HepG2 (cell line): ENCODE measurements around the gene ANXA2. TPM values are rescaled to one million over a fixed set of nuclear protein-coding genes. Genes with fewer than 3 reads are reported as not detected.
A peak's percentile ranks its signal among the peaks of the same experiment; 100 is the strongest.

Experiments
- ATF2 ChIP-seq: sonication (generic); formaldehyde crosslinking; IDR thresholded peaks from 2 replicates; pipeline ENCODE4 v1.4.0; 2020; ENCODE audit warnings: missing genetic modification reagents
- ATF3 ChIP-seq: sonication (generic); formaldehyde crosslinking; IDR thresholded peaks from 2 replicates; pipeline ENCODE4 v1.4.0; 2020; ENCODE audit warnings: missing genetic modification reagents
- FOXO1 ChIP-seq: sonication (generic); formaldehyde crosslinking; IDR thresholded peaks from 2 replicates; pipeline ENCODE4 v1.4.0; 2020; ENCODE audit warnings: missing genetic modification reagents
- FOXP1 ChIP-seq, 2 experiments: fragments of 450-650 bp in 1 of 2; IDR thresholded peaks; 2 replicates each; pipeline ENCODE4 v1.6.1; 2017 to 2018; ENCODE audit warnings: antibody characterized with exemption in 1 of 2
- GATAD2A ChIP-seq: IDR thresholded peaks from 2 replicates; pipeline ENCODE4 v1.6.1; 2016
- KDM1A ChIP-seq: IDR thresholded peaks from 2 replicates; pipeline ENCODE4 v1.6.1; 2016; ENCODE audit warnings: missing compliant biosample characterization
- KDM5A ChIP-seq: fragments of 200-600 bp; sonication (generic); IDR thresholded peaks from 2 replicates; pipeline ENCODE4 v1.7.0; 2018; ENCODE audit warnings: antibody characterized with exemption, mild to moderate bottlenecking, low read length, borderline replicate concordance
- KLF6 ChIP-seq: IDR thresholded peaks from 2 replicates; pipeline ENCODE4 v1.8.0; 2016; ENCODE audit warnings: missing biosample characterization, missing genetic modification reagents
- MLXIP ChIP-seq: sonication (generic); formaldehyde crosslinking; IDR thresholded peaks from 2 replicates; pipeline ENCODE4 v1.9.0; 2021; ENCODE audit warnings: missing genetic modification reagents, borderline replicate concordance
- NFE2L2 ChIP-seq: fragments of 150-350 bp; IDR thresholded peaks from 2 replicates; pipeline ENCODE4 v1.6.1; 2014; ENCODE audit warnings: low read length
- NONO ChIP-seq, 2 experiments: fragments of 450-650 bp in 1 of 2; sonication (generic) in 1 of 2; formaldehyde crosslinking in 1 of 2; IDR thresholded peaks in 1 of 2; conservative IDR thresholded peaks in 1 of 2; 2 replicates each; pipeline versions ENCODE4 v1.6.1 to v1.8.0; 2017 to 2022; ENCODE audit warnings: mild to moderate bottlenecking in 1 of 2, missing genetic modification reagents in 1 of 2, moderate library complexity in 1 of 2
- POGZ ChIP-seq: sonication (generic); formaldehyde crosslinking; IDR thresholded peaks from 2 replicates; pipeline ENCODE4 v1.4.0; 2020; ENCODE audit warnings: mild to moderate bottlenecking, missing genetic modification reagents
- RORA ChIP-seq: sonication (generic); formaldehyde crosslinking; IDR thresholded peaks from 2 replicates; pipeline ENCODE4 v1.5.0; 2020; ENCODE audit warnings: mild to moderate bottlenecking, missing genetic modification reagents, moderate library complexity
- SMYD3 ChIP-seq: sonication (generic); formaldehyde crosslinking; IDR thresholded peaks from 2 replicates; pipeline ENCODE4 v1.8.1; 2023; ENCODE audit warnings: mild to moderate bottlenecking, missing genetic modification reagents
- TBP ChIP-seq: sonication (generic); formaldehyde crosslinking; IDR thresholded peaks from 2 replicates; pipeline ENCODE4 v1.5.0; 2020; ENCODE audit warnings: missing genetic modification reagents
- ZGPAT ChIP-seq: IDR thresholded peaks from 2 replicates; pipeline ENCODE4 v1.6.1; 2016; ENCODE audit warnings: mild to moderate bottlenecking
- ZMYM3 ChIP-seq: sonication (generic); formaldehyde crosslinking; IDR thresholded peaks from 2 replicates; pipeline ENCODE4 v1.5.1; 2020; ENCODE audit warnings: mild to moderate bottlenecking, missing genetic modification reagents
- ZNF281 ChIP-seq: sonication (generic); formaldehyde crosslinking; IDR thresholded peaks from 2 replicates; pipeline ENCODE4 v1.4.0; 2020; ENCODE audit warnings: missing genetic modification reagents, borderline replicate concordance
- ZNF766 ChIP-seq: sonication (generic); formaldehyde crosslinking; IDR thresholded peaks from 2 replicates; pipeline ENCODE4 v1.5.0; 2020; ENCODE audit warnings: missing genetic modification reagents, borderline replicate concordance
- ZSCAN9 ChIP-seq: IDR thresholded peaks from 2 replicates; pipeline ENCODE4 v1.6.1; 2016; ENCODE audit warnings: borderline replicate concordance
- polyA plus RNA-seq, 8 experiments: library from polyadenylated mRNA; depleted of rRNA in 3 of 8; stranded (reverse) in 7 of 8; unstranded in 1 of 8; fragments of >200 nt; fragmentation: Illumina TruSeq in 4 of 8; extraction: Trizol in 4 of 8; gene quantifications; 2 replicates each; pipeline versions ENCODE4 v1.2.1 to v1.2.3, GENCODE V29; 2011 to 2016; ENCODE audit warnings: low read depth in 4 of 8, missing spikeins in 1 of 8, mixed read lengths in 1 of 8; ENCODE audit not compliant: insufficient read depth in 1 of 8
- total RNA-seq, 5 experiments: library from RNA; depleted of rRNA; stranded (reverse); fragments of >200 nt; fragmentation: Illumina TruSeq; extraction: Trizol; gene quantifications; 2 replicates each; pipeline ENCODE4 v1.2.3, GENCODE V29; 2016; ENCODE audit warnings: low read depth in 1 of 5

The ANXA2 gene
- total and polyA plus RNA-seq, 2 of the 13 experiments (the other 11 are each of a cell fraction or from before 2014, with no cell fraction given) = 196 to 613 TPM

GRCh38 chr15:60379525-60380274 is 18.1 kb downstream of the ANXA2 start (continued):
- TF ChIP-seq ZNF766 (0 out of 2 replicates have a peak, but pooled peaks have one; percentile 47), NONO (IDR thresholded peaks at IDR 0.05) (no peak), NONO (CRISPR knock-in tag; conservative IDR thresholded peaks at IDR 0.05) (peak; percentile 85; the same call in 1 of the 2 replicates), SMYD3 (CRISPR knock-in tag) (peak; percentile 86), ZSCAN9 (CRISPR knock-in tag) (peak; percentile 93), NFE2L2 (peak; percentile 48; the same call in 1 of the 2 replicates), FOXO1 (peak; percentile 68; the same call in 1 of the 2 replicates), ZGPAT (peak; percentile 91), KLF6 (CRISPR knock-in tag) (peak; percentile 67; the same call in 1 of the 2 replicates), GATAD2A (CRISPR knock-in tag) (peak; percentile 98), KDM1A (CRISPR knock-in tag) (peak; percentile 59; the same call in 1 of the 2 replicates), KDM5A (peak; percentile 77; the same call in 1 of the 2 replicates), ZNF281 (CRISPR knock-in tag) (peak; percentile 41; the same call in 1 of the 2 replicates), TBP (CRISPR knock-in tag) (no peak), RORA (CRISPR knock-in tag) (peak; percentile 71; the same call in 1 of the 2 replicates), POGZ (peak; percentile 47), FOXP1 (IDR thresholded peaks at IDR 0.05) (no peak), FOXP1 (CRISPR knock-in tag; IDR thresholded peaks at IDR 0.05) (peak; percentile 63; the same call in 1 of the 2 replicates), ATF2 (peak; percentile 84; the same call in 1 of the 2 replicates), ATF3 (CRISPR knock-in tag) (peak; percentile 33; the same call in 1 of the 2 replicates), ZMYM3 (CRISPR knock-in tag) (peak; percentile 49; the same call in 1 of the 2 replicates), MLXIP (CRISPR knock-in tag) (no peak)
